ENCODE results near the gene STK32B. TPM values are rescaled to one million over a fixed set of nuclear protein-coding genes. Genes with fewer than 3 reads are reported as not detected.

STK32B gene
- total RNA-seq, 4 donors from 2014 or later: 0.46 to 0.68 (median 0.49) TPM; not detected in 1

DNA sequence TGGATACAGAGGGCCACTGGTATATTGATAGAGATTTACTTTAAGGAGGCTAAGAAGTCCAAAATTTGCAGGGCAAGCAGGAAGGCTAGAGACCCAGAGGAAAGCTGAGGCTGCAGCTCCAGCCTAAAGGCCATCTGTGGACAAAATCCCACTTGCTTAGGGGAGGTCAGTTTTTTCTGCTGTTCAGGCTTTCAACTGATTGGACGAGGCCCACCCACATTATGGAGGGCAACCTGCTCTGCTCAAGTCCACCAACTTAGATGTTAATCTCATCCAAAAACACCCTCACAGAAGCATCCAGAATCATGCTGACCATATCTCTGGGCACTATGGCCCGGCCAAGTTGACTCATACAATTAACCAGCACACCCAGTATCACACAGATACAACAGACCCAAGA, 480.8 kb downstream of the STK32B start:
- intact Hi-C loops (cut with DNase I; ENCODE audit: low total_unique reads): no loop called here
- in situ Hi-C loops (cut with MboI; ENCODE audit: low sequenced_read_pairs in 4 of 4): no loop called here
- Histone ChIP-seq H3K27me3 (no peaks in the 10 kb centered on the region), H3K36me3 (no peaks in the 10 kb centered on the region), H3K9me3 (no peaks in the 10 kb centered on the region), H3K4me3 (no peak overlapping the region), H3K4me1 (no peaks in the 10 kb centered on the region), H3K27ac (no peak overlapping the region)
- ATAC-seq: no peak
- DNase-seq: no peak
- no peak for TF ChIP-seq CTCF (IDR thresholded peaks at IDR 0.05 in 4 of 5, conservative IDR thresholded peaks at IDR 0.05 in 1 of 5)
- no peak for TF ChIP-seq POLR2A (IDR thresholded peaks at IDR 0.05)

DNA sequence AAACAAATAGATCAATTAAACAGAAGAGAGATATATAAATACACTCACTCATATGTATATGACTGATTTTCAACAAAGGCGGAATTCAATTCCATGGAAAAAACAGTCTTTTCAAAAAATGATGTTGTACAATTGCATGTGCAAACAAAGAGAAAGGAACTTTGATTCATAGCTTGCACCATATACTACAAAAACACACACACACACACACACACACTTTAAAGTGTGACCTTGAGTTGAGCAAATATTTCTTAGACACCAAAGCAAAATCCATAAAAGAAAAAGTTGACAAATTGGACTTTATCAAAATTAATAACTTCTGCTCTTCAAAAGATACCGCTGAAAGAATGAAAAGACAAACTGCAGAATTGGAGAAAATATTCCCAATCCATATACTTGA, 488.3 kb downstream of the STK32B start:
- no peak for TF ChIP-seq POLR2A (IDR thresholded peaks at IDR 0.05)
- TF ChIP-seq CTCF (IDR thresholded peaks at IDR 0.05 in 4 of 5, conservative IDR thresholded peaks at IDR 0.05 in 1 of 5): no peak
- H3K27me3 ChIP-seq: no peaks in the 10 kb centered on the region
- H3K4me3 ChIP-seq: no peak overlapping the region
- H3K4me1 ChIP-seq: no peaks in the 10 kb centered on the region
- DNase-seq: no peak
- no peak for ATAC-seq
- no peaks in the 10 kb centered on the region for H3K9me3 ChIP-seq
- no peaks in the 10 kb centered on the region for H3K36me3 ChIP-seq
- in situ Hi-C loops (cut with MboI; ENCODE audit: low sequenced_read_pairs in 4 of 4): no loop called here
- H3K27ac ChIP-seq: no peak overlapping the region
- intact Hi-C loops (cut with DNase I; ENCODE audit: low total_unique reads): no loop called here

DNA sequence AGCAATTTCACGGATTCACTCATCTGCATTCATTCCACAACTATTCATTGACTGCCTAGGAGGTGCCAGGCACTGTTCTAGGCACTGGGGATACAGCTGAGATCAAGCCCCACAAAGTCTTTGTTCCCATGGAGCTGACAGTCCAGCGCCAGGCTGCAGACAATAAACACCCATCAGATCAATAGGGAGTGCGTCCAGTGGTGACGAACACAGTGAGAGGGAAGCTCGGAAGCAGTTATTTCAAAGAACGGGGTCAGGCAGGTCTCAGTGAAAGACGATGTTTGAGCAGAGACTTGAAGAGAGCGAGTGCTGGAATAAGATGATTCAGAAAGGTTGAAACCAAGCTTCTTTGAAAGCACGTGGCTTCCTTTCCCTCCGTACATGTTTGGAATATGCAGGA, 489.9 kb downstream of the STK32B start:
- Histone ChIP-seq H3K9me3 (no peaks in the 10 kb centered on the region), H3K4me1 (no peaks in the 10 kb centered on the region), H3K4me3 (no peak overlapping the region), H3K27me3 (no peaks in the 10 kb centered on the region), H3K36me3 (no peaks in the 10 kb centered on the region), H3K27ac (no peak overlapping the region)
- in situ Hi-C loops (cut with MboI; ENCODE audit: low sequenced_read_pairs in 4 of 4): no loop called here
- no peak for DNase-seq
- TF ChIP-seq POLR2A (IDR thresholded peaks at IDR 0.05) (no peak), CTCF (IDR thresholded peaks at IDR 0.05 in 4 of 5, conservative IDR thresholded peaks at IDR 0.05 in 1 of 5) (no peak)
- ATAC-seq: no peak
- intact Hi-C loops (cut with DNase I; ENCODE audit: low total_unique reads): no loop called here

DNA sequence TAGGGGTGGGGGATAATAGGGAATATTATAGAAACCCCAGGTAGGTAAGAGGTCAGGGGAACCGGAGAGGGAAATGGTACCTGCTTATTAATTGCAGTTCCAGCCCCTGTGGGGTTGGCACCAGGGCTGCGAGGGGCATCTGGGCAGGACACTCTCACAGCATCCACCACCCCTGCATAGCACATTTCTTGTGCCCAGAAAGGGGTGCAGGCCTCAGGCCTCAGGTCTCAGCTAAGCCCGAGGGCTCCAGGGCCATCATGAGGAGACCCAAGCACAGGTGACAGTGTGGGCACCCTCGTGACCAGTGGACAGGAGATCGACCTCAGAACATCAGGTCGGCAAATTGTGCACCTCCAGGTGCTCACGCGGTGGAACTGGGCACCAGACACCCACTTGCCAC, 492.4 kb downstream of the STK32B start:
- intact Hi-C loops (cut with DNase I; ENCODE audit: low total_unique reads): no loop called here
- Histone ChIP-seq H3K9me3 (no peaks in the 10 kb centered on the region), H3K4me3 (no peak overlapping the region), H3K27ac (no peak overlapping the region), H3K4me1 (no peaks in the 10 kb centered on the region), H3K27me3 (no peaks in the 10 kb centered on the region), H3K36me3 (no peaks in the 10 kb centered on the region)
- TF ChIP-seq POLR2A (IDR thresholded peaks at IDR 0.05) (no peak), CTCF (IDR thresholded peaks at IDR 0.05 in 4 of 5, conservative IDR thresholded peaks at IDR 0.05 in 1 of 5) (no peak)
- DNase-seq (no peak), ATAC-seq (no peak)
- in situ Hi-C loops (cut with MboI; ENCODE audit: low sequenced_read_pairs in 4 of 4): no loop called here

GRCh38 chr4:5544762-5545161, 493.5 kb downstream of the STK32B start:
- no peaks in the 10 kb centered on the region for H3K4me1 ChIP-seq
- no peaks in the 10 kb centered on the region for H3K27me3 ChIP-seq
- ATAC-seq: no peak
- intact Hi-C loops (cut with DNase I; ENCODE audit: low total_unique reads): no loop called here
- in situ Hi-C loops (cut with MboI; ENCODE audit: low sequenced_read_pairs in 4 of 4): no loop called here
- no peak for DNase-seq
- no peaks in the 10 kb centered on the region for H3K9me3 ChIP-seq
- H3K4me3 ChIP-seq: no peak overlapping the region
- TF ChIP-seq POLR2A (IDR thresholded peaks at IDR 0.05): no peak
- TF ChIP-seq CTCF (IDR thresholded peaks at IDR 0.05 in 4 of 5, conservative IDR thresholded peaks at IDR 0.05 in 1 of 5): no peak
- H3K36me3 ChIP-seq: no peaks in the 10 kb centered on the region
- H3K27ac ChIP-seq: no peak overlapping the region

Measured in gastrocnemius medialis (tissue), 4 donors.